ENCODE results near the gene ABLIM2. TPM values are rescaled to one million over a fixed set of nuclear protein-coding genes. Genes with fewer than 3 reads are reported as not detected.

ABLIM2 gene
- polyA plus RNA-seq, 3 donors = 0.21 TPM; not detected in 2

GRCh38 chr4:8055206-8055605, 103.4 kb downstream of the ABLIM2 start:
- no peaks in the 10 kb centered on the region for H4K20me1 ChIP-seq (ENCODE audit: insufficient read depth, low read length)
- no peak overlapping the region for H3K4me2 ChIP-seq (replicated peaks; ENCODE audit: extremely low read depth, low read length, poor library complexity, severe bottlenecking)
- Mint-ChIP-seq H3K36me3 (no peaks in the 10 kb centered on the region), H3K9me3 (peaks cover 18 to 33% (median 26%) of the 10 kb centered on the region in 7 donors), H3K4me3 (no peak overlapping the region), H3K4me1 (no peaks in the 10 kb centered on the region), H3K27me3 (ENCODE audit: low read depth in 3 of 3) (peaks cover 8 to 18% (median 18%) of the 10 kb centered on the region in 3 donors), H3K27ac (no peak overlapping the region)
- 92% methylated on average over 2 of the region's 6 CpGs for WGBS (ENCODE audit: insufficient coverage)
- H3K27ac ChIP-seq (ENCODE audit: low read depth in 1 of 2, low read length in 2 of 2) = no peak overlapping the region
- H3K9ac ChIP-seq (ENCODE audit: insufficient read depth, low read length, poor library complexity, severe bottlenecking) = no peak overlapping the region
- H2AFZ ChIP-seq (ENCODE audit: insufficient read depth, low read depth, low read length, poor library complexity, severe bottlenecking) = no peak overlapping the region
- no peaks in the 10 kb centered on the region for H3K79me2 ChIP-seq (ENCODE audit: insufficient read depth, low read length)
- H3K4me3 ChIP-seq (replicated peaks in 1 of 3; ENCODE audit: low read depth in 2 of 3, low read length in 3 of 3) = no peak overlapping the region
- no peaks in the 10 kb centered on the region for H3K36me3 ChIP-seq (replicated peaks in 1 of 2; ENCODE audit: control insufficient read depth in 1 of 2, insufficient read depth in 2 of 2, low read length in 2 of 2)
- H3K27me3 ChIP-seq (ENCODE audit: control insufficient read depth in 2 of 2, insufficient read depth in 2 of 2, low read length in 2 of 2) = peaks cover 0 to 11% of the 10 kb centered on the region in 2 donors
- intact Hi-C loops (cut with micrococcal nuclease) = no loop called here
- TF ChIP-seq CTCF (IDR thresholded peaks at IDR 0.05) = no peak
- H3K9me3 ChIP-seq (replicated peaks in 1 of 2; ENCODE audit: control insufficient read depth in 1 of 2, insufficient read depth in 1 of 2, low read length in 2 of 2) = peaks cover 0 to 39% of the 10 kb centered on the region in 2 donors
- H3K4me1 ChIP-seq (ENCODE audit: control insufficient read depth in 1 of 2, insufficient read depth in 2 of 2, low read length in 2 of 2) = no peaks in the 10 kb centered on the region
- no peak for DNase-seq

GRCh38 chr4:8053688-8054449, 104.7 kb downstream of the ABLIM2 start:
- intact Hi-C loops (cut with micrococcal nuclease) = no loop called here
- H3K9me3 Mint-ChIP-seq = peaks cover 9 to 23% (median 18%) of the 10 kb centered on the region in 7 donors
- H3K9me3 ChIP-seq (replicated peaks in 1 of 2; ENCODE audit: control insufficient read depth in 1 of 2, insufficient read depth in 1 of 2, low read length in 2 of 2) = peaks cover 0 to 35% of the 10 kb centered on the region in 2 donors
- H3K4me3 Mint-ChIP-seq = no peak overlapping the region
- no peak overlapping the region for H3K27ac ChIP-seq (ENCODE audit: low read depth in 1 of 2, low read length in 2 of 2)
- no peak overlapping the region for H3K27ac Mint-ChIP-seq
- DNase-seq = no peak
- peaks cover 0 to 11% of the 10 kb centered on the region in 2 donors for H3K27me3 ChIP-seq (ENCODE audit: control insufficient read depth in 2 of 2, insufficient read depth in 2 of 2, low read length in 2 of 2)
- 94% methylated on average over 10 of the region's 18 CpGs for WGBS (ENCODE audit: insufficient coverage)
- H3K4me2 ChIP-seq (replicated peaks; ENCODE audit: extremely low read depth, low read length, poor library complexity, severe bottlenecking) = no peak overlapping the region
- no peaks in the 10 kb centered on the region for H3K4me1 Mint-ChIP-seq
- no peak for TF ChIP-seq CTCF (IDR thresholded peaks at IDR 0.05)
- no peak overlapping the region for H3K4me3 ChIP-seq (replicated peaks in 1 of 3; ENCODE audit: low read depth in 2 of 3, low read length in 3 of 3)
- H3K79me2 ChIP-seq (ENCODE audit: insufficient read depth, low read length) = no peaks in the 10 kb centered on the region
- H3K4me1 ChIP-seq (ENCODE audit: control insufficient read depth in 1 of 2, insufficient read depth in 2 of 2, low read length in 2 of 2) = no peaks in the 10 kb centered on the region
- H2AFZ ChIP-seq (ENCODE audit: insufficient read depth, low read depth, low read length, poor library complexity, severe bottlenecking) = no peak overlapping the region
- peaks cover 13 to 26% (median 26%) of the 10 kb centered on the region in 3 donors for H3K27me3 Mint-ChIP-seq (ENCODE audit: low read depth in 3 of 3)
- H3K36me3 ChIP-seq (replicated peaks in 1 of 2; ENCODE audit: control insufficient read depth in 1 of 2, insufficient read depth in 2 of 2, low read length in 2 of 2) = no peaks in the 10 kb centered on the region
- H4K20me1 ChIP-seq (ENCODE audit: insufficient read depth, low read length) = no peaks in the 10 kb centered on the region
- H3K36me3 Mint-ChIP-seq = no peaks in the 10 kb centered on the region
- H3K9ac ChIP-seq (ENCODE audit: insufficient read depth, low read length, poor library complexity, severe bottlenecking) = no peak overlapping the region
